ENCODE data around the gene TEX26.

DNA sequence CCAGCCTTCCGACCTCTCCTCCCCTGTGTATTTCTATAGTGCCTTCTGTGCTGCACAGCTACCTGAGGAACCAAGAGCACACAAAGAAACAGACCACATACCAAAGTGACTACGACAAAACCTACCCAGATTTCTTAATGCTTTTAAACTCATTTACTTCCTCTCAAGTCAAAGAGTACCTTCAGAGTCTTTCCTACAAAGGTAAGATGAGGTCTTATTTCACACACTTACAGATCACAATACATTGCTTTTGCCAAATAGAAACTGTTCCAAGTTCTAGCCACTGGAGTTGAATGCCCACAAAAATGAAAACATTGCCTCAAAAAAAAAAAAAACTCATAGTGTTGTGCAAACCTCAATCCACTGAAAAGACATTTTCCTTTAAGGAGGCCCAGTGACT is 36.4 kb downstream of the TEX26 start:
- TF ChIP-seq, protein P1, sequence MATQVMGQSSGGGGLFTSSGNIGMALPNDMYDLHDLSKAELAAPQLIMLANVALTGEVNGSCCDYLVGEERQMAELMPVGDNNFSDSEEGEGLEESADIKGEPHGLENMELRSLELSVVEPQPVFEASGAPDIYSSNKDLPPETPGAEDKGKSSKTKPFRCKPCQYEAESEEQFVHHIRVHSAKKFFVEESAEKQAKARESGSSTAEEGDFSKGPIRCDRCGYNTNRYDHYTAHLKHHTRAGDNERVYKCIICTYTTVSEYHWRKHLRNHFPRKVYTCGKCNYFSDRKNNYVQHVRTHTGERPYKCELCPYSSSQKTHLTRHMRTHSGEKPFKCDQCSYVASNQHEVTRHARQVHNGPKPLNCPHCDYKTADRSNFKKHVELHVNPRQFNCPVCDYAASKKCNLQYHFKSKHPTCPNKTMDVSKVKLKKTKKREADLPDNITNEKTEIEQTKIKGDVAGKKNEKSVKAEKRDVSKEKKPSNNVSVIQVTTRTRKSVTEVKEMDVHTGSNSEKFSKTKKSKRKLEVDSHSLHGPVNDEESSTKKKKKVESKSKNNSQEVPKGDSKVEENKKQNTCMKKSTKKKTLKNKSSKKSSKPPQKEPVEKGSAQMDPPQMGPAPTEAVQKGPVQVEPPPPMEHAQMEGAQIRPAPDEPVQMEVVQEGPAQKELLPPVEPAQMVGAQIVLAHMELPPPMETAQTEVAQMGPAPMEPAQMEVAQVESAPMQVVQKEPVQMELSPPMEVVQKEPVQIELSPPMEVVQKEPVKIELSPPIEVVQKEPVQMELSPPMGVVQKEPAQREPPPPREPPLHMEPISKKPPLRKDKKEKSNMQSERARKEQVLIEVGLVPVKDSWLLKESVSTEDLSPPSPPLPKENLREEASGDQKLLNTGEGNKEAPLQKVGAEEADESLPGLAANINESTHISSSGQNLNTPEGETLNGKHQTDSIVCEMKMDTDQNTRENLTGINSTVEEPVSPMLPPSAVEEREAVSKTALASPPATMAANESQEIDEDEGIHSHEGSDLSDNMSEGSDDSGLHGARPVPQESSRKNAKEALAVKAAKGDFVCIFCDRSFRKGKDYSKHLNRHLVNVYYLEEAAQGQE (IDR thresholded peaks at IDR 0.05; ENCODE audit: insufficient read depth in 1 of 2, low read depth in 2 of 2, low read length in 2 of 2), result no peak
- TF ChIP-seq TAF1 (IDR thresholded peaks at IDR 0.05; ENCODE audit: borderline replicate concordance, insufficient read depth, low read length), result no peak
- TF ChIP-seq POLR2AphosphoS5 (IDR thresholded peaks at IDR 0.05; ENCODE audit: low read depth, low read length), result no peak
- no peak for TF ChIP-seq SIN3A (IDR thresholded peaks at IDR 0.05; ENCODE audit: borderline replicate concordance, insufficient read depth, low read length)

Measured in PFSK-1 (cell line).